Gastroesophageal sphincter (tissue), 4 donors: ENCODE results near the gene GALNT4. TPM values are rescaled to one million over a fixed set of nuclear protein-coding genes. Genes with fewer than 3 reads are reported as not detected.

Source experiments
- ATAC-seq: fragments of 150-250 bp; one replicate; pipeline ENCODE4 v1.9.1; 2016; ENCODE audit warnings: mild to moderate bottlenecking, moderate library complexity
- H3K27ac ChIP-seq, 4 donors: fragments of 200-600 bp; sonication (generic) in 3 of 4; 1 replicate in 3 of 4; 2 replicates in 1 of 4; pipeline ENCODE4 v1.5.1; 2016 to 2019
- H3K27me3 ChIP-seq: fragments of 200-600 bp; sonication (generic); one replicate; pipeline ENCODE4 v1.5.1; 2019
- H3K36me3 ChIP-seq, 2 donors: fragments of 200-600 bp; sonication (generic); one replicate each; pipeline ENCODE4 v1.5.1; 2019; ENCODE audit warnings: control low read depth in 1 of 2
- H3K4me1 ChIP-seq, 3 donors: fragments of 200-600 bp; sonication (generic); 1 replicate in 2 of 3; 2 replicates in 1 of 3; pipeline ENCODE4 v1.5.1; 2016 to 2019; ENCODE audit warnings: control low read depth in 2 of 3
- H3K4me3 ChIP-seq, 2 donors: fragments of 200-600 bp; sonication (generic); one replicate each; pipeline ENCODE4 v1.5.1; 2019; ENCODE audit warnings: mild to moderate bottlenecking in 1 of 2, moderate library complexity in 1 of 2
- H3K9me3 ChIP-seq, 3 donors: fragments of 200-600 bp; sonication (generic); one replicate each; pipeline ENCODE4 v1.5.1; 2017 to 2019; ENCODE audit warnings: control low read depth in 2 of 3
- EP300 ChIP-seq: sonication (generic); formaldehyde crosslinking; IDR thresholded peaks from one replicate; pipeline ENCODE4 v1.6.1; 2017; ENCODE audit warnings: antibody characterized with exemption, mild to moderate bottlenecking
- POLR2A ChIP-seq, 2 donors: fragments of 450-650 bp; IDR thresholded peaks; one replicate each; pipeline ENCODE4 v1.6.1; 2017; ENCODE audit warnings: antibody characterized with exemption in 2 of 2, mild to moderate bottlenecking in 2 of 2, moderate library complexity in 1 of 2
- POLR2AphosphoS5 ChIP-seq: sonication (generic); formaldehyde crosslinking; IDR thresholded peaks from one replicate; pipeline ENCODE4 v1.6.1; 2017; ENCODE audit warnings: antibody characterized with exemption
- WGBS, 2 donors: methylation state at CpG; one replicate each; pipeline ENCODE4 v1.1.5; 2018; ENCODE audit warnings: low coverage in 1 of 2; 5-methylcytosine and 5-hydroxymethylcytosine counted together
- total RNA-seq, 4 donors: library from RNA; depleted of rRNA; stranded (reverse); fragments of >200 nt; gene quantifications; one replicate each; pipeline ENCODE4 v1.1.0, GENCODE V29; 2016
- TF ChIP-seq, protein P1 (sequence below), 4 experiments: fragments of 200-600 bp in 2 of 4; fragments of 450-650 bp in 2 of 4; sonication (generic) in 1 of 4; IDR thresholded peaks; one replicate each; pipeline ENCODE4 v1.5.1; 2017 to 2019; ENCODE audit warnings: antibody characterized with exemption in 4 of 4, mild to moderate bottlenecking in 2 of 4, moderate library complexity in 2 of 4

Gene GALNT4
- total RNA-seq, 4 donors from 2014 or later, result 5.3 to 10.8 (median 7.1) TPM

GRCh38 chr12:89492883-89493282, 31.7 kb downstream of the GALNT4 start:
- H3K4me3 ChIP-seq, result no peak overlapping the region
- 60 to 72% methylated on average over 4 to 5 of the region's 5 CpGs for WGBS, 2 donors
- H3K27ac ChIP-seq, result no peak overlapping the region
- no peaks in the 10 kb centered on the region for H3K27me3 ChIP-seq
- H3K4me1 ChIP-seq, result no peaks in the 10 kb centered on the region
- TF ChIP-seq, protein P1, sequence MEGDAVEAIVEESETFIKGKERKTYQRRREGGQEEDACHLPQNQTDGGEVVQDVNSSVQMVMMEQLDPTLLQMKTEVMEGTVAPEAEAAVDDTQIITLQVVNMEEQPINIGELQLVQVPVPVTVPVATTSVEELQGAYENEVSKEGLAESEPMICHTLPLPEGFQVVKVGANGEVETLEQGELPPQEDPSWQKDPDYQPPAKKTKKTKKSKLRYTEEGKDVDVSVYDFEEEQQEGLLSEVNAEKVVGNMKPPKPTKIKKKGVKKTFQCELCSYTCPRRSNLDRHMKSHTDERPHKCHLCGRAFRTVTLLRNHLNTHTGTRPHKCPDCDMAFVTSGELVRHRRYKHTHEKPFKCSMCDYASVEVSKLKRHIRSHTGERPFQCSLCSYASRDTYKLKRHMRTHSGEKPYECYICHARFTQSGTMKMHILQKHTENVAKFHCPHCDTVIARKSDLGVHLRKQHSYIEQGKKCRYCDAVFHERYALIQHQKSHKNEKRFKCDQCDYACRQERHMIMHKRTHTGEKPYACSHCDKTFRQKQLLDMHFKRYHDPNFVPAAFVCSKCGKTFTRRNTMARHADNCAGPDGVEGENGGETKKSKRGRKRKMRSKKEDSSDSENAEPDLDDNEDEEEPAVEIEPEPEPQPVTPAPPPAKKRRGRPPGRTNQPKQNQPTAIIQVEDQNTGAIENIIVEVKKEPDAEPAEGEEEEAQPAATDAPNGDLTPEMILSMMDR (IDR thresholded peaks at IDR 0.05), result no peak
- peaks cover 0 to 44% of the 10 kb centered on the region in 2 donors for H3K36me3 ChIP-seq
- ATAC-seq, result no peak
- no peaks in the 10 kb centered on the region for H3K9me3 ChIP-seq

GRCh38 chr12:89490922-89491321, 33.7 kb downstream of the GALNT4 start:
- Histone ChIP-seq H3K9me3 (no peaks in the 10 kb centered on the region), H3K4me3 (no peak overlapping the region), H3K27ac (no peak overlapping the region), H3K4me1 (no peaks in the 10 kb centered on the region), H3K36me3 (peaks cover 0 to 60% of the 10 kb centered on the region in 2 donors), H3K27me3 (no peaks in the 10 kb centered on the region)
- 86 to 100% methylated on average over 1 of the region's 1 CpG for WGBS, 2 donors
- no peak for ATAC-seq
- TF ChIP-seq POLR2A (IDR thresholded peaks at IDR 0.05) (no peak), EP300 (no peak), POLR2AphosphoS5 (no peak)
- TF ChIP-seq, protein P1 (IDR thresholded peaks at IDR 0.05), result no peak

DNA sequence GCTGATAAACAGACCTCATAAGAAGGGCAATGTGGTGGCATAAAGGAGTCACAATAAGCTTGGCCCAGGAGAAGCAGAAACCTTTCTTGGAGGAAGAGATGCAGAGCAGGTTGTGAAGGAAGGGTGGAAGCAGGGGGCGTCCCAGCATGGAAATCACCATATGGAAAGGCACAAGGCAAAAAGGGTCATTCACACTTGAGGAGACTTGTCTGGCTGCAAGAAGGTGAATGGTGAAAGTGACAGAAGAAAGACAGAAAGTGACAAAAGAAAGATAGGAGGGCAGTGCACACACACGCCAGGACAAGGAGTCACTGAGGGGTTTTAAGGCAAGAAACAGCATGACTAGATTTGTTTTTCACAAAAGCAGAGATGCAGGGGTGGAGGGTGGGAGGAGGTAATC, 38.3 kb downstream of the GALNT4 start:
- ATAC-seq, result no peak
- no peak overlapping the region for H3K4me3 ChIP-seq
- no peak for TF ChIP-seq EP300
- no peak for TF ChIP-seq POLR2AphosphoS5
- TF ChIP-seq POLR2A (IDR thresholded peaks at IDR 0.05), result no peak
- TF ChIP-seq, protein P1 (IDR thresholded peaks at IDR 0.05), result no peak
- peaks cover 0 to 52% of the 10 kb centered on the region in 2 donors for H3K36me3 ChIP-seq
- 93 to 100% methylated on average over 1 to 2 of the region's 2 CpGs for WGBS, 2 donors
- H3K27me3 ChIP-seq, result no peaks in the 10 kb centered on the region
- H3K9me3 ChIP-seq, result no peaks in the 10 kb centered on the region
- H3K4me1 ChIP-seq, result no peaks in the 10 kb centered on the region
- no peak overlapping the region for H3K27ac ChIP-seq

DNA sequence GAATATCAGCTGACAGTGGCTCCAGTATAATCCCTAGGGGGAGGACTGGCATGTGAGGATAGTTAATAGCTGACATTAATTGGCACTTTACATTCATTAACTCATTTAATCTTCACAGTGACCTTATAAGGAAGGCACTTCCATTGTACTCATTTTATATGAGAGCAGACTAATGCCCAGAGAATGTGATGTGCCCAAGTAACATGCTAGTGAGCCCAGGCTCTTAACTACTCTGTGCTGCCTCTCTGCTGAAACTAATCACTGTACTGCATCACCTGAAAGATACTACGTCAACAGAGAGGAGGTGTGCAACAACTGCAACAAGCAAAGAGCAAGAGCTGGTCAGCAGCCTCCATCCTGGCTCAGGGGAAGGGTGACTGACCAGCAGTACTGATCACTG, 40.1 kb downstream of the GALNT4 start:
- TF ChIP-seq POLR2AphosphoS5 (no peak), EP300 (no peak), POLR2A (IDR thresholded peaks at IDR 0.05) (no peak)
- TF ChIP-seq, protein P1 (IDR thresholded peaks at IDR 0.05), result no peak
- WGBS, 2 donors, result 89 to 100% methylated on average over 1 of the region's 1 CpG
- ATAC-seq, result no peak
- H3K4me1 ChIP-seq, result no peaks in the 10 kb centered on the region
- no peak overlapping the region for H3K4me3 ChIP-seq
- no peaks in the 10 kb centered on the region for H3K9me3 ChIP-seq
- H3K27me3 ChIP-seq, result no peaks in the 10 kb centered on the region
- H3K27ac ChIP-seq, result no peak overlapping the region
- peaks cover 0 to 34% of the 10 kb centered on the region in 2 donors for H3K36me3 ChIP-seq

DNA sequence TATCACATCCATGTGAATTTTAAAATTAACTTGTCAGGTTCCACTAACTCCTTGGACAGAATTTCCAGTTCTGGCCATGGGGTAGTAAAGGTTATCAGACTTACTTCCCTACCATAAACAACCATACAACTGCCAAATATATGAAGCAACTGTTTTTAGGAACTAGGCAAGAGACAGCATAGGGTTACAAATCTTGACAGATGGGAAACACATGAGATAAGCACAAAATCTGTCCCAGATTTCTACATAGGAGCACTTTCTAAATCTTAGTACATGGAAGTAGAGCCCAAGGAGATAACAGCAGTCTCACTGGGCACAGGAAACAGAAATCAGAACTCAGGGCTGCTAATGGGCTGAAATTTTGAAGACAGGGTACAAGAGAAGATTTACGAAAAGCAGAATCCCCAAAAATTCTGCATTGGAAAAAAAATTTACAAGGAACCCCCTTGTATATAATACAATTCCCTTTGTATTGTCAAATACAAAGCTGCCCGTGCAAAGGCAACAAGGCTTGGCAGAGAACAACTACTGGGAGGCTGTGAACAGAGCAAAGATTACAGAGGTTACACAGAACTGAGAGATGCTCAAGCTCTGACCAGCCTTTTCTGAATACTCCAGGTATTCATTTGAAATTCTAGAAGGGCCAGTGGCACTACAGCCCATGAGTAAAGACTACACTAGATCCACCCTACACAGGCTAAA, 43.2 kb downstream of the GALNT4 start:
- TF ChIP-seq, protein P1 (IDR thresholded peaks at IDR 0.05), result no peak
- TF ChIP-seq POLR2A (IDR thresholded peaks at IDR 0.05) (no peak), EP300 (no peak), POLR2AphosphoS5 (no peak)
- Histone ChIP-seq H3K9me3 (no peaks in the 10 kb centered on the region), H3K27ac (no peak overlapping the region), H3K4me1 (no peaks in the 10 kb centered on the region), H3K36me3 (peaks cover 0 to 7% of the 10 kb centered on the region in 2 donors), H3K27me3 (no peaks in the 10 kb centered on the region), H3K4me3 (no peak overlapping the region)
- ATAC-seq, result no peak
- 77 to 88% methylated on average over 2 of the region's 2 CpGs for WGBS, 2 donors
